Epidermal melanocyte (primary cell): ENCODE data around the gene PCYOX1L.

Experiments used
- DNase-seq: peaks from one replicate; pipeline ENCODE4 v3.0.0; 2011; ENCODE audit warnings: low spot score; ENCODE audit not compliant: insufficient read length

The PCYOX1L gene

DNA sequence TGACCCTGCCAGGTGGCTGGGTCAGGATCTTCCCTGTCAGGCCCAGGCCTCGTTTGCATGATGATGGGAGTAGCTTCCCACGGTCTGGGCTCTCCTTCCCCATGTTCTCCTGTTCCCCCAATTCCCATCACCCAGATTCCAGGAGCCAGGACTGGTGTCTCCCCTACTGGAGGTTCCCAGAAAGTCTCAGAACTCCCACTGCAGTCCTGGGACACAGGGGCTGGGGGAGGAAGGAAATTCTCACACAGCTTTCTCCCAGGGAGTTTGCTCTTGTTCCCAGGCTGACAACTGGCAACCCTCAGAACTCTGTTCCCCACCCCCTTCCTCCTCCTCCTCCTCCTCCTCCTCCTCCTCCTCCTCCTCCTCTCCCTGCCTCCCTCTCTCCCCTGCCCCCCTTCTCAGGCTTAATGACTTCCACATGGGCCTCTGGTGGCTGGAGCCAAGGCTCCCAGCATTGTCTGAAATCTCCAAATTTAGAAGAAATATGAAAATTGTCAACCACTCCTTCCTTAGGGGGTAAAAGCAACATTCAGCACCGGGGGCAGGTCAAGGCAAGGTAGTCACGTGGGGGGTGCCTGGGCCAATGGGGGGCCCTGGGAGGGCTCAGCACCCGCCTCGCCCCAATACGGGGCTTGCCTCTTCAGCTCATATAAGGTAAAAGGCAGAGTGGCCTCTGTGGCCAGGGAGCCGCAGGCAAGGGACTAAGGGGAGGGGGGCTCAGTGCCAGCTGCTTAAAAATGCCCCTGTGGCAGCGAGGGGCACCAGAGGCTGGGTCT, 48.5 kb downstream of the PCYOX1L start:
- DNase-seq, result peak; percentile 51

DNA sequence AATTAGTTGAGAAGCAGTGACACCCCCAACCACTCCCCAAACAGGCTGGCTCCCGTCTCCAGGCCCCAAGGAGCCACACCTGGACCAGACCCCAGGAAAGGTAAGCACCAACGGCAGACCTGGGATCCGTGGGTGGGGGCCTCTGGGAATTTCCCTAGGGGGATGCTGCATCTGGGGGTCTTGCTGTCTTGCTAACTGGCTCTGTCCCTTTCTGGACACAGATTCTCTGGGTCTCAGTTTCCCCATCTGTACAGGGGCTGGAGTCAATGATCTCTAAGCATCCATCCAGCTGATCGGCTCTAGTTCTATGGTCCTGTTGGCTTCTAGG, 49.1 kb downstream of the PCYOX1L start:
- no peak for DNase-seq

DNA sequence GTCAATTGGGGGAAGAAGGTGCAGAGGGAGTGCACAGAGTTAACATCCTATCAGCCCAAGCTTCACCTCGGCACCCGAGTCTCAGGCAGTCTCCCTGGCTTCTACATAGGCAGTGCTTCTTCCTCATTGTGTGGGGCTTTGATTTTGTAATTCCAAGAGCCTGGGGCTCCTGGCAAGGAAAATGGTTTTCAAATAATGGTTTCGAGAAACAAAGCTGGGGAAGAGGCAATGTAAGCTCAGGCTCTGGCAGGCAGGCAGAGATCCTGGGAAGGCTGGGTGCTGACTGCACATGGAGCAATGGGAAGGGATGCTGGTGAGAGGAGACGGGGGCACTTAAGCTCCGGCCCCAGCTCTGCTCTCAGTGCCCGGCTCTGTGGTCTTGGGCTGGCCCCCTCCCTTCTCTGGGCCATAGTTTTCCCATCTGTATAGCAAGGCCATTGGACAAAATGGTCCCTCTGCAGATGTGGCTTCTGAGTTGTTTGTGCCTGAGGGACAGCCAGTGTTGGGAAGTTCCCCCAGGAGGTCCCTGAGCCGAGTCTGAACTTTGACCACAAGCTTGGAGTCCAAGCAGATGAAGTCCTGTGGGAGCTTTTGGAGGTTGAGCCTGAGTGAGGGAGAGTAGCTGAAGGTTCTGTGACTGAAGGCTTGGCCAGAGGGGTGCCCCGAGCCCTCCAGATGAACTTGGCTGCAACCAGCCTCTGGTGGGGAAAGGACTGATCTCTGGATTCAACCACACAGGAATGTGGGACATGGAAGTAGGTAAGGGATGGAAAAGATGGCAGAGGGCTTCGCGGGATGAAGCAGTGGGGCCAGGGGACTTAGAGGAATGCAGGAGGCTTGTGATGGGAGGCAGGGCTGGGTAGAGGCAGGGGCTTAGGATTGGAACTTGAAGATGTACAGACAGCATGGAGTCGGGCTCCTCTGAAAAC, 49.7 kb downstream of the PCYOX1L start:
- no peak for DNase-seq

DNA sequence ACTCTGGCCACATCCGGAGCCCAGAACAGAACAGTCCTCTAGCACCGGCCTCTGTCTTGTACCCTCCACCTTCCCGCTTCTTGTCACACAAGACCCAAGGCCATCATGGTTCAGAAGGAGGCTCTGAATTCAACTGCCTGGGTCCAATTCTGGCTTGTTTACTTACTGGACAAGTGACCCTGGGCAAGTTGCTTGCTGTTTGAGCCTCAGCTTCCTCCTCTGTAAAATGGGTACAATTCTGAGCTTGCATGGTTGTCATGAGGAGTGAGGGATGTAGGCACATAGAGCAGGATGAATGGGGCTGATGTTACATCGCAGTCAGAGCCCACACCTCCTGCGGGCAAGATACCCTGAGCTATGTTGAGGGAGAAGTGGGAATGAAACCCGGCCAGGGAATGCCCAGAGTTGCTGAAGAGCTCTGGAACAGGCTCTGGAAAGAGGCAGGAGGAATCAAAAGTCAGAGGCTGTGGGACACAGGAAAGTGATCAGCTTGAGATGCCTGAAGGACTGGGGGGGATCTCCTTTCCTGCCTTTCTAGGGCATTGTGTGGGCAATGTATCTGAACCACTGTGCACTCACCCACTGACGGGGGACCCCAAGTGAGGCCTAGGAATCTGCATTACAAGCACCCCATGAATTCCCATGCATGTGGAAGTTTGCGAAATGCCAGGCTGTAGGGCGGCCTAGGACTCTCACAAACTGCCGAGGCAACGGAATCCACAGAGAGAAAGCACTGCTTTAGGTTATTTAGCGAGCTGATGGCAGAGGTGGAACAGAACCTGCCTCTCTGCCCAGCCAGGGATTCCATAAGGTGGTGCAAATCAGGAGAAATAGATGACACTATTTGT, 50.6 kb downstream of the PCYOX1L start:
- DNase-seq, result no peak

DNA sequence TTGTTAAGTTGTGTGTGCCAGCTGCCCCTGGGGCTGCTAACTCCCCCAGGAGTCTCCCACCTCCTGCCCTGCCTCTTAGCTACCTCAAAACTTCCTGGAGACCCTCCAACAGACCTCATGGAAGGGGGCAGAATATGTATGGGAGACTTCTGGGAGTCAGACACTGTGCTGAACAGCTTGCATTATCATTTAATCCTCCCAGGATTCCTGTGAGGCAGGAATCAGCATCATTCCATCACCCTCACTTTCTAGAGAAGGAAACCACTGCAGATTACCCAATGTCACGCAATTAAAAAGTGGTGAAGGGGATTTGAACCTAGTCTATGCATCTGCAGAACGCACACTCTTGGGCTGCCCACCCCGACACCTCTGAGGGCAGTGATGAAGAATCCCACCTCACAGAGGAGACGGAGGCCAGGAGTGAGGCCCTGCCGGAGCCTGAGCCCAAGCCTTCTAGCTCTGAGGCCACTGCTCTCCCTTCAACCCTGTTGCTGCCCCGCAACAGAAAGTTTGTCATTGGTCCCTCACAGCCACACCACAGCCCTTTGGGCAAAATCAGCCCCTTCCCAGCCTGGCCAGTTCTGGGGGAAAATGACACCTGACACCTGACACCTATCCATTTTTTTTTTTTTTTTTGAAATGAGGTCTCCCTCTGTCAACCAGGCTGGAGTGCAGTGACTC, 51.6 kb downstream of the PCYOX1L start:
- no peak for DNase-seq

DNA sequence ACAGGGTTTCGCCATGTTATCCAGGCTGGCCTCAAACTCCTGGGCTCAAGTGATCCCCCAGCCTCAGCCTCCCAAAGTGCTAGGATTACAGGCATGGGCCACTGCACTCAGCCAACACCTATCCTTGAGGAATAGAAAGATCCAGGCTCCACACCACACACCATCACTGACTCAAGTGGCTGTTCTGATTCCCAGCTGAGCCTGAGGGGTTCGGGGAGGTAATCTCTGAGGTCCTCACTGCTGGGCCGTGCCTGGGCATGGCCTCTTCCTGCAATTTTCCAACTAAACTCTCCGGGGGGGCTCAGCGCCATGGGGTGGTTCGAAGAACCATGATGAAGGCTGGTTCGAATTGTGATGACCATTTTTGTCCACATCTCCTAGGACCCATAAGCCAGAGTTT, 52.2 kb downstream of the PCYOX1L start:
- no peak for DNase-seq

DNA sequence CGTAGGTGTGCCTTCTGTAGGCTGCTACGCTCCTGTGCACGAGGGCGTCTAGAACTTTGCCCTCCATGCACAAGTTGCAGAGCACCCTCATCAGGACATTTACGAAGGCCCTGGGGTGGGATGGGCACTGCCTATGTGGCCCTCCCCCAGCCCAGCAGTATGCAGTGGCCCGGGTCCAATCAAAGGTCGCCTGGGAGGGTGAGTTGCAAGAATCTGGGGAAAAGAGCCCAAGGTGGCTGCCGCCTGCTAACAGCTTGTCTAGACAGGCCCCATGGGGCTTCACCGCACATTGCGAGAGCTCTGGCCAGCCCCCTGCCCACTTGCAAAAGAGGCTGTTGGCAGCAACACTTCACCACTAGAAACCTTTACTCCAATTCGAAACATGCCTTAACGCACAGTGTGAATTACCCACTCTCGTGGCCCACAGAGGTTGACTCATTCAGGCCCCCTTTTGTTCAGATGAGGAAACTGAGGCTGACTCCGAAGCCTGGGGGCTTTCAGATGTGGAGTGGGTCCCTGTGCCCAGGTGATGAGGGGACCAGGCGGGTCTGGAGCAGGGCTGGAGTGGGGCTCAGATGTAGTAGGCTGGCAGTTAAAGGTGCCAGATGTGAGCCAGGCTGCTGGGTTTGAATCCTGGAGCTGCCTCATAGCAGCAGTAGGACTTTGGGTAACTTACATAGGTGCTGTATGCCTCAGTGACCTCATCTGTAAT, 53.0 kb downstream of the PCYOX1L start:
- DNase-seq, result no peak

DNA sequence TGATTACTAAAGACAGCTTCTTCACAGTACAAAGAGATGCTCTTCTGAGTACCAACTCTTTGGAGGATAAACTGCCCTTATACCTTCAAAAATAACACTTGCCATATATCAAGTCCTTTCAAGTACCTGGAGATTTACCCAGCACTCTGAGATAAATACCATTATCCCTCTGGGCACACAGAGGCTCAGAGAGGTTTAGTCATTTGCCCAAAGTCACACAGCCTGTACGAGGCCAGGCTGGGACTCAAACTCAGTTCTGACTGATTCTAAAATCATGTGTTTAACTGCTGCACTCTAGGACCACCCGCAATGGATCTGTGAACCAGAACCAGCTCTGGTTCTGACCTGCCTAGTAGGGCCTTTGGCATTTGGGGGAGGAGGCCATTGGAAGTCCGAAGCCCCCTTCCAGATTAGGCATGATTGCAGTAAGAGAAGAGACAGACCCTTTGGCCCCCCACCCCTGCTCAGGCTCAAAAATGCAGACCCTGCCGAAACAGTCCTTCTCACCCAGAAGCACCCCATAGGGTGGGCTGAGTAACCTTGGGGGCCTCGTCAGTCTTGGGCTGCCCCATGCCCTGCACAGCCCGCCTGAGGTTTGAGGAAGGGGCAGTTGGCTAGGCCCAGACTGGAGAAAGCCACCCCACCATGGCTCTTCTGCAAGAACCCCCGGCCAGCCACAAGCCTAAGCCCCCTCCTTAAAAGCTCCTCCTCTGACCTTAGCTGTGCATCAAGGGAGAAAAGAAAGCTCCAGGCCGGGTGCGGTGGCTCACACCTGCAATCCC, 54.1 kb downstream of the PCYOX1L start:
- no peak for DNase-seq

DNA sequence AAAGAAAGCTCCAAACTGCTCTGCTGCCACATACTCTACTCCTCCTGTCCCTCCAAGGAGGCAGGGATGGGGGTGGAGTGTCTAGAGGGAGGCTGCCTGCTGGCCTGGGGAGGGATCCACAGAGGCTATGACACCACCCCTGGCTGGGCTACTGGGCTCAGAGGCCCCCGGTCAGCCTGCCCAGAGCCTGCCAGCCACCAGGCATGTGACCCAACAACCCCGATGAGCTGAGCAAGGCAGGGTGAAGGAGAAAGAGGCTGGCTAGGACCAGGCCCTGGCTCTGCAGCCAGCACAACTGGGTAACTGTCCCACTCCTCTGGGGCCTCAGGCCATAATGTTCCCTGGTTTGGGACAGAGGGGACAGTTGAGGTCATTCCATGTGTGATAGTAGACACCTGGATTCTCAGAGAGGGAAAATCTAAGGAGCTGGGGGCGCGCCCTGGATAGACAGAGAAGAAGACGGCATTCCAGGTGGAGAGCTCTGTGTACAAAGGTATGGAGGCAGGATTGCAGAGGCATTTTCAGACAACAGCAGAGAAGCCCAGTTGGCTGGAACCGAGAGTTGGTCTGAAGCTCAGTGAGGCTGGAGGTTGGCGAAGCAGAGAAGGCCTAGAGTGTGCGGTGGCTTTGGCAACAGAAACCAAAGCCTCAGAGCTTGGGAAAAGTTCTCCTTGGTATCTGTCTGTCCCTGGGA, 55.1 kb downstream of the PCYOX1L start:
- DNase-seq, result no peak

DNA sequence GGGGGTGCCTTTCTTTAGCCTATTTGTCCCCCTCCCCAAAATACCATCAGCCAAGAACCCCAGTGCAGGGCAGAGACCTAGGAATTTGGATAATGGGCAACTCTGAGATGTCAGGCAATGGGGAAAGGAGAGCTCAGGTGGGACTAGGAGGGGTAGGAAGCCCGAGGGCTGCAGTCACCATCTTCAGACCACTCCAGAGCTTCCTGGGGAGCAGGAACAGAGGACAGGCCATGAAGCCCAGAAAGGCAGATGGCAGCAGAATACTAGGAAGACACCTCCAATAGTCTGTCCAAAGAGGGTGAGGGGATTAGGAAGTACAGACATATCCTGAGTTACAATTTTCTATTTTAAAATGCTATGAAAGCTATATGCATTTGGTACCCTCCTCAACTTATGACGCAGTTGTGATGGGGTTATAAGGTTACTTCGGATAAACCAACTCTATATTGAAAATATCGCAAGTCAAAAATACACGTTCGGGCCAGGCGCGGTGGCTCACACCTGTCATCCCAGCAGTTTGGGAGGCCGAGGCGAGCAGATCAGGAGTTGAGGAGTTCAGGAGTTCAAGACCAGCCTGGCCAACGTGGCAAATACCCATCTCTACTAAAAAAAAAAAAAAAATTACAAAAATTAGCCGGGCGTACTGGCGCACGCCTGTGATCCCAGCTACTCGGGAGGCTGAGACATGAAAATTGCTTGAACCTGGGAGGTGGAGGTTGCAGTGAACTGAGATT, 55.8 kb downstream of the PCYOX1L start:
- no peak for DNase-seq

DNA sequence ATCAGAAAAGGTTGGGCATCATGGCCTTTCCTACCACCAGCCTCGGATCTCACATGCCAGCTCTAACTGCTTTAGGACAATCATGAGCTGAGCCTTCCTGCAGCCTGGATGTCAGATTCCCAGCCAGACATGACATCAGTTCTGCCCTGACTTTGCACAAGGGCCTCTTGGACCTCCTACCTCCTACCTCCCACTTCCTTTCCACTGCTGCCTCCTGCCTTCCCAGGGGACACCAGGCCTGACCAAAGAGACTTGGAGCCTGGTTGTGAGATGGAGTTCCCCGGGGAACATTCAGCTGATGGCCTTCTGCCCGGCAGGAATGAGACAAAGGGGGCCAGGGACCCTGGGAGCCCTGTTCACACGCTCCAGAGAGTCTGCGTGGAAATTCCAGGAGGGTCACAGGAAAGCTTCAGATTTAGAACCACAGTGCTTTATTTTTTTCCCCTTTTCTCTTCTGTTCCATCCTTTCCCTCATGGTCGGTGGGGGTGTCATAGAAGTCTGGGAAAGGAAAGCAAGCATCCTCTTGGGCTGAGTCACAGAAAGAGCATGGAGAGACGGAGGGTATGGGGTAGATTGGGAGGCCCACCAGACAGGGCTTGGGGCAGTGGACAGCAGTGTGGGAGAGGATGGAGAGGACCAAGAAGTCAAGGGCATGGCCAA, 56.7 kb downstream of the PCYOX1L start:
- DNase-seq, result no peak

DNA sequence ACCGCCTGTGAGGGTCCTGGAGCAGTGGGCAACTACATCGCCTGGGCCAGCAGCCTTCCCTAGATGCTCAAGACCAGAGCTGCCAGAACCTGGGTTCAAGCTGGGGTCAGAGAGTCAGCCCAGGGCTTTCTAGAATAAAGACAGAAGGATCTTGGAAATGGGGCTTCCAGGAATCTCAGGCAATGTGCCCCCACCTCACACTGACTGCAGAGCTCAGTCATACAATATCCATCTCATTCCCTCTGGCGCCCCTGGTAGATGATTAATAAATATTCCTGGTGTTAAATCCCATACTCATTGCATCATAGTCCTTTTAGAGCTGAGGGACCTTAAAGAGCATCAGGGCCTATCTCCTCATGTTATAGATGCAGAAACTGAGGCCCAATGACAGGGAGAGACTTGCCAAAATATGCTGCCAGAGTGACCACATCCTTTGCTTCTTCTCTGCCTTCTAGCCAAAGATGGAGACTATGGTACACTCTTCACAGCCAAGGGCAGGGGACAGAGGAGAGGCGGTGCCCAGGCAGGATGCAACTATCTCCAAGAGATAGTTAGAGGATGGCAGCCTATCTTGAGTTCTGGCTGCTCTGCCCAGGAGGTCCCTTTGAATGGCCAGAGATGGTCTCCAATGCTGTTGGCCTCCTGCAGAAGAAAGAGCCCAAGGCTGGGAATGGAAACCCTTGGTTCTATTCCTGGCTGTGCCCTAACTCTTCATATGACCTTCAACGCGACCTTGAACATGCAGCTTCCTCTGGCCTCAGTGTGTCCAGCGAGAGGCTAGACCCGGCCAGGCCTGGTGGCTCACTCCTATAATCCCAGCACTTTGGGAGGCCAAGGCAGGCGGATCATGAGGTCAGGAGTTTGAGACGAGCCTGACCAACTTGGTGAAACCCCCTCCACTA, 57.5 kb downstream of the PCYOX1L start:
- no peak for DNase-seq

DNA sequence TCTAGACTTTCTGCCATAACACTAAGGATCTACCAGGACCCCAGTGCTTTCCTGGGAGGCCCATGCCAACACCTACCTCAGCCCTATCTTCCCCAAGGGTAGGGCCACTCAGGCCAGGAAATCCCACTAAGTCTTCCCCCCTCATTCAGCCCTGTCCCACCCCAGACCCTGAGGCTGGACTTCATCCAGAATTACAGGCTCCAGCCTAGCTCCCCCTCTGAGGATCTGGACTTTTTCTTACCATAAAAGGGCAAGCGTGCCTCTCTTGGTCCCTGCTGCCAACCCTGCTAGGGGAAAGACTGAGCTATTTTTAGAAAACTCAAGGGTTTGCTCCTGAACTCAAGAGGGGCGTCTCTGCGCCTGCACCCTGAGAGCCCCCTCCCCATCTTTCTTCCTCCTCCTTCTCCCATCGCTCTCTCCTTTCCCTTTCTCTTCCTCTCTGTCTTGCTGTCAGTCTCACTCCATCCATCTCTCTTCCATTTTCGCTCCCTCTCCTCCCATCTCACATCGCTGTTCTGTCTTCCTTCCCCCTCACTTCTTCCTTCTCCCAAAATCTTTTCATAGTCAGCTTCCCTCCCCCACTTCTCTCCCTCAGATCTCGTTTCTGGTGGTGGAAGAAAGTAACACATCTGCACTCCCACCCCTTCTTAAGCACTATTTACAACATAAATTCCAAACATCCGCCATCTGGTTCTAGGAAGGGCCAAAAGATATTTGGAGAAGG, 59.3 kb downstream of the PCYOX1L start:
- no peak for DNase-seq

DNA sequence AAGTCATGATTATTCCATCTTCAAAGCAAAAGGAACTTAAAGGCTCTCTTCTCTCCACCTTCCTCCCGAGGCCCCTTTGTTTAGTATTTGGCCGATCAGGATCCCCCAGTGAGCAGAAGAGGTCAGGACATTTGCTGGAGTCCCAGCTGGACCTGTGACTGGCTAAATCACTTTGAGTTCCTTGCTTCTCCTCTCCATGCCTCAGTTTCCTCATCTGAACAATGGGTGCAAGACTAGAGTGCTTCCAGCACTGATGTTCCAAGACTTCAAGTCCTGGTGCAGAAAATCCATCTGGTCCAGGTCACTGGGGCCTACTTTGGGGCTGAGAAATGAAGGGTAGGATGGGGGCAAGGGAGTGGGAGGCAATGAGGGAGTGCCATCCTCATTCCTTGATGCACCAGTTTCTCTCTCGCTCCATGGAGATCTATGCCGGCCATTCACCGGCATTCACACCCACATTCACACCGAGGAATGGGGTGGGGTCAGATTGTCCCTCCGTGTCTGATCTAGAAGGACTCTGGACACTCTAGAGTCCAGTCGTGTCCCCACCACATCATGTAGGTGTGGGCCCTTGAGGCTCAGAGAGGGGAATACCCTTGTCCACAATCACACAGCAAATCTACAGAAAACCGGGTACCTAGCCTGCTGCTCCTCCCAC, 60.0 kb downstream of the PCYOX1L start:
- DNase-seq, result no peak

DNA sequence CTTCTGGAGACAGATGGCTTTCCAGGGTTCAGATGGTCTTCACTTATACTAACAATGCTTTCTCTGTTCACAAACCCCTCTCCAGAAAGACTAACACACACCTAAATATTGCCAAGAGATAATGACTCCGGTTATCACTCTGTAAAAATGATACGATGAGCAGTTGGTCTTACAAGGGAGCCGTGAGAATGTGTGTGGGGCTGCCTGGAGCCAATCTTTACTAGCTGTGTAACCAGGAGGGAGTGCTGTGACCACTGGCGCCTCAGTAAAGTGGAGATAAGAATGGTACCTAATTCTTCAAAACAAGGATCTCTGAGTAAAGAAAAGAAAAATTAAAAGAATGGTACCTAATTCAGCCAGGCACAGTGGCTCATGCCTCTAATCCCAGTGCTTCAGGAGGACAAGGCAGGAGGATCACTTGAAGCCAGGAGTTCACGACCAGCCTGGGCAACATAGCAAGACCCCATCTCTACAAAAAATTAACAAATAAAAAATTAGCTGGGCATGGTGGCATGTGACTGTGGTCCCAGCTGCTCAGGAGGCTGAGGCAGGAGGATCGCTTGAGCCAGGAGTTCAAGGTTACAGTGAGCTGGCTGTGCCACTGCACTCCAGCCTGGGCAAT, 61.2 kb downstream of the PCYOX1L start:
- DNase-seq, result no peak
